OCI-LY1 (cell line): ENCODE results near the gene CLEC16A.

Experiments used
- H2AFZ ChIP-seq: fragments of 200-600 bp; sonication (generic), shearing (Covaris generic); 2 replicates; pipeline ENCODE4 v1.6.0; 2014; ENCODE audit warnings: antibody characterized with exemption, mild to moderate bottlenecking, low read length
- H3F3A ChIP-seq: fragments of 200-600 bp; sonication (generic), shearing (Covaris generic); 2 replicates; pipeline ENCODE4 v1.6.0; 2014; ENCODE audit warnings: mild to moderate bottlenecking, antibody characterized with exemption, low read length, moderate library complexity; ENCODE audit not compliant: insufficient read depth
- H3K27ac ChIP-seq: fragments of 200-600 bp; sonication (generic); 2 replicates; pipeline ENCODE4 v1.5.1; 2014; ENCODE audit warnings: low read length, mixed run types, mild to moderate bottlenecking, low read depth; ENCODE audit not compliant: poor library complexity, severe bottlenecking
- H3K27me3 ChIP-seq: fragments of 200-600 bp; sonication (generic); 2 replicates; pipeline ENCODE4 v1.6.0; 2014; ENCODE audit warnings: antibody characterized with exemption, mild to moderate bottlenecking, low read length, moderate library complexity; ENCODE audit not compliant: insufficient read depth
- H3K36me3 ChIP-seq: fragments of 200-600 bp; sonication (generic); 2 replicates; pipeline ENCODE4 v1.6.1; 2014; ENCODE audit warnings: mild to moderate bottlenecking, antibody characterized with exemption, low read length, moderate library complexity, mixed read lengths; ENCODE audit not compliant: insufficient read depth
- H3K4me1 ChIP-seq: fragments of 200-600 bp; sonication (generic); 2 replicates; pipeline ENCODE4 v1.5.1; 2014; ENCODE audit warnings: mild to moderate bottlenecking, low read length, moderate library complexity; ENCODE audit not compliant: insufficient read depth, severe bottlenecking
- H3K4me2 ChIP-seq: fragments of 200-600 bp; sonication (generic), shearing (Covaris generic); 2 replicates; pipeline ENCODE4 v1.6.1; 2014; ENCODE audit warnings: low read length
- H3K4me3 ChIP-seq: fragments of 200-600 bp; sonication (generic); 2 replicates; pipeline ENCODE4 v1.5.1; 2014; ENCODE audit warnings: low read length, low read depth, mild to moderate bottlenecking, mixed read lengths; ENCODE audit not compliant: poor library complexity, severe bottlenecking
- H3K79me2 ChIP-seq: fragments of 200-600 bp; shearing (Covaris generic); 2 replicates; pipeline ENCODE4 v1.6.1; 2016; ENCODE audit warnings: mixed run types, low read length, mixed read lengths; ENCODE audit not compliant: insufficient read depth
- H3K9ac ChIP-seq: fragments of 200-600 bp; sonication (generic), shearing (Covaris generic); 2 replicates; pipeline ENCODE4 v1.6.1; 2014; ENCODE audit warnings: mild to moderate bottlenecking, low read length, mixed read lengths
- H3K9me2 ChIP-seq: fragments of 200-600 bp; sonication (generic), shearing (Covaris generic); 2 replicates; pipeline ENCODE4 v1.6.1; 2014; ENCODE audit warnings: low read depth, mild to moderate bottlenecking, low read length, mixed read lengths
- H3K9me3 ChIP-seq: fragments of 200-600 bp; shearing (Covaris generic); 2 replicates; pipeline ENCODE4 v1.6.1; 2014; ENCODE audit warnings: low read length, mixed read lengths
- H4K20me1 ChIP-seq: fragments of 200-600 bp; sonication (generic), shearing (Covaris generic); 2 replicates; pipeline ENCODE4 v1.6.0; 2016; ENCODE audit warnings: mild to moderate bottlenecking, low read length; ENCODE audit not compliant: insufficient read depth
- CTCF ChIP-seq: fragments of 200-600 bp; sonication (generic), shearing (Covaris generic); IDR thresholded peaks from 2 replicates; pipeline ENCODE4 v1.5.1; 2017; ENCODE audit warnings: mild to moderate bottlenecking, antibody characterized with exemption, low read length, moderate library complexity, mixed read lengths
- EZH2 ChIP-seq: fragments of 200-600 bp; sonication (generic), shearing (Covaris generic); IDR thresholded peaks from 2 replicates; pipeline ENCODE4 v1.8.0; 2017; ENCODE audit warnings: borderline replicate concordance, mixed run types, mild to moderate bottlenecking, antibody characterized with exemption, low read length, moderate library complexity, mixed read lengths

CLEC16A gene

GRCh38 chr16:11046382-11046931 is 102.1 kb downstream of the CLEC16A start:
- H3K4me2 ChIP-seq = no peak overlapping the region
- TF ChIP-seq EZH2 (no peak), CTCF (no peak)
- no peaks in the 10 kb centered on the region for H3K4me1 ChIP-seq
- no peaks in the 10 kb centered on the region for H3F3A ChIP-seq
- H3K27me3 ChIP-seq = no peaks in the 10 kb centered on the region
- H3K27ac ChIP-seq = no peak overlapping the region
- H2AFZ ChIP-seq = no peak overlapping the region
- no peaks in the 10 kb centered on the region for H4K20me1 ChIP-seq
- no peak overlapping the region for H3K4me3 ChIP-seq
- no peaks in the 10 kb centered on the region for H3K9me3 ChIP-seq
- H3K79me2 ChIP-seq = no peaks in the 10 kb centered on the region
- H3K36me3 ChIP-seq = peaks cover 57% of the 10 kb centered on the region
- no peak overlapping the region for H3K9ac ChIP-seq
- no peaks in the 10 kb centered on the region for H3K9me2 ChIP-seq

DNA sequence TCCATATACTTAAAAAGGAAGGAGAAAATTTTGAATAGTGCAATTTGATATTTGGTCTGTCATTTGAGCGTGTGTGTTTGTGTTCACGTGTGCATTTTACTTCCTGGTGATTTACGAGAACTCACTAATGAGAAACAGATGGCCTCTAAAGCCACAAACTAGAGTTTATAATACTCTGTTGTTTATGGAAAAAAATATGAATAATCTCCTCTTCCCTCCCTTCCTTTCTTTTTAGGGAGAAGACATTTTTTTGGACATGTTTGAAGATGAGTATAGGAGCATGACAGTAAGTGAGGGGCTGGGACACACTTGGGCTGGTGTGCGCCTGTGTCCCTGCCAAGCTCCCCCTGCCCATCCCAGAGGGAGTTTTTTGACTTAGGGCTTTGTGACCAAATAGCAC is 102.7 kb downstream of the CLEC16A start:
- Histone ChIP-seq H3K27me3 (no peaks in the 10 kb centered on the region), H3K4me2 (no peak overlapping the region), H3K4me3 (no peak overlapping the region), H2AFZ (no peak overlapping the region), H3K9ac (no peak overlapping the region), H3K36me3 (peaks cover 57% of the 10 kb centered on the region), H3F3A (no peaks in the 10 kb centered on the region), H4K20me1 (no peaks in the 10 kb centered on the region), H3K9me3 (no peaks in the 10 kb centered on the region), H3K4me1 (no peaks in the 10 kb centered on the region), H3K79me2 (no peaks in the 10 kb centered on the region), H3K27ac (no peak overlapping the region), H3K9me2 (no peaks in the 10 kb centered on the region)
- TF ChIP-seq CTCF (no peak), EZH2 (no peak)

- Histone ChIP-seq H3F3A (no peaks in the 10 kb centered on the region), H3K36me3 (peaks cover 58% of the 10 kb centered on the region), H3K9me2 (no peaks in the 10 kb centered on the region), H3K27me3 (no peaks in the 10 kb centered on the region), H2AFZ (no peak overlapping the region), H3K4me2 (no peak overlapping the region), H4K20me1 (no peaks in the 10 kb centered on the region), H3K4me3 (no peak overlapping the region), H3K27ac (no peak overlapping the region), H3K79me2 (no peaks in the 10 kb centered on the region), H3K4me1 (no peaks in the 10 kb centered on the region), H3K9me3 (no peaks in the 10 kb centered on the region), H3K9ac (no peak overlapping the region)
- TF ChIP-seq EZH2 (no peak), CTCF (no peak)
Measured at GRCh38 chr16:11047939-11048800, 103.8 kb downstream of the CLEC16A start.
